Colon (tissue), 2 donors: Measurements from ENCODE around the gene CXCL12.

Experiments used
- FAIRE-seq: peaks from 2 replicates; lab custom pipeline; 2012; peaks lifted over from hg19 to GRCh38; lab: Jason Lieb, UNC
- donor health status: control.
- donor health status: control.

CXCL12 gene

GRCh38 chr10:44362866-44363711, 21.8 kb downstream of the CXCL12 start:
- FAIRE-seq = no peak

DNA sequence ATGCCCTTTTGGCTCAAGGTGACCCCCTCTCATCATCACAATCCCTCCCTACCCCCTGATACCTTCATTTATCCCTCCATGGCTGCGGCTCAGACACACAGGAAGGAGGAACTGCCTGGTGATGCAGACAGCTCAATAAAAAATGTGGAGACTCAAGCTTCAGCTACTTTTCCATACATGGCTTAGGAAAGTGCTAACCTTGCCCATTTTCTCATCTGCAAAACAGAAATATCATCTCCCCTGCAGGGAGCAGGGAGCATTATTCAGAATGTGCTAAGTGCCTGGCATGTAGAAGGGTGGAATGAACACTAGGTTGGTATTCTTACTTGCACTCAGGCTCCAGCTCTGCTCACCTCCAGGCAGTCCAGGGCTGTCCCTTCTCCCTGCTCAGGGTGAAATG, 23.8 kb downstream of the CXCL12 start:
- no peak for FAIRE-seq

- no peak for FAIRE-seq
Observed at GRCh38 chr10:44358080-44358771, 26.7 kb downstream of the CXCL12 start.

DNA sequence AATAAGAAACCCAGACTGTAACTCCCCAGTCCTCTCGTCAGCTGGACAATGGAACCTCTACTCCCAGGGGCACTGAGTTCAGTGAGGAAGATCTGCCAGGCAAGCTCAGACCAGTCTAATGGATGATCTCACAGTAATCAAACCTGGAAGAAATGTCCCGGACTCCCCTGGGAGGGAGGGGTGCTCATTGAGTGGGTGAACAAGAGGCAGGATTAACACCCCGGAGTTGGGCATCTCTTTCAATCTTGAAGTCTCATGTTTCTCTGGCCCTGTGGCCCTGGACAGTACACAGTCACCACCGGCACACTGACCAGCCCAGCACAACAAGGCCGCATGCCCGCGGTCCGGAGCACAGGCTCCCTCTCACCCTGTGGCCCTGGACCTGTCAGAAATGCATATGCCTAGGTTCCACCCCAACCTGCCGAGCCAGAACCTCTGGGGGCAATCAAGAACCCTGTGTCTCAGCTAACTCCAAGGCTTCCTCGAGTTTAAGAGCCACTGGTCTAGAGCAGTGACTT, 27.8 kb downstream of the CXCL12 start:
- FAIRE-seq = no peak

GRCh38 chr10:44356139-44357022, 28.5 kb downstream of the CXCL12 start:
- FAIRE-seq = no peak

DNA sequence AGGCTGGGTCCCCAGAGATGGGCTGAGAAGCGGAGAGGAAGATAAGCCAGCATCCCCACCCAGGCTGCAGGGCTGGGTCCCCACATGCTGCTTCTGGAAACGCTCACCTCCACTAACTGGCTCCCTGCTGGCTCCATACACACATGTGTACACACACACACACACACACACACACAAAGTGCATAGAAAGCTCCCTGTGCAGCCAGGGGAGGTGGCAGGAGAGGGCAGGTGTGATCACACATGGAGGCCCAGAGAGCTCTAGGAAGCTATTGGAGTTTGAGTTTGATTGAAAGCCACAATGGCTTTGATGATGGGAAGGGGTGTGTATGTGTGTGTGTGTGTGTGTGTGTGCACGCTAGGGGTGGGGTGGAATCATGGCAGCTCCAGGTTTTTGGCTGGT, 29.3 kb downstream of the CXCL12 start:
- no peak for FAIRE-seq

DNA sequence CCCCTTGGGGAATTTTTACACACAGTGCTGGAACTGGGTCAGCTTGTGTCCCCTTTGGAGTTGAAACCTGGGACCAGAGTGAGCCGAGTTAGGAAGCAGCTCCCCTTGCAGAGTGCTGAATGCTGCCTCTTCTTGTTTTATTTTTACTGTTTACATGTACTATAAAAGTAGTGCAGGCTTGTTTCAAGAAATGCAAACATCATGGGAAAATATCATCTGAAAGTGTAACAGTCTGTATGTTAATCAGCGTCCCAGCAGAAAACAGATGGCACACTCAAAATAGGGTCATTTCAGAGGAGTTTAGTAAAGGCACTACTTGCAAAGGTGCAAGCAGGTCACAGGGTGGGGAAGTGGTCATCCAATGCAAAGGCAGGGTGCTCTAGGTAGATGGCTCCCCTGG, 30.1 kb downstream of the CXCL12 start:
- no peak for FAIRE-seq

DNA sequence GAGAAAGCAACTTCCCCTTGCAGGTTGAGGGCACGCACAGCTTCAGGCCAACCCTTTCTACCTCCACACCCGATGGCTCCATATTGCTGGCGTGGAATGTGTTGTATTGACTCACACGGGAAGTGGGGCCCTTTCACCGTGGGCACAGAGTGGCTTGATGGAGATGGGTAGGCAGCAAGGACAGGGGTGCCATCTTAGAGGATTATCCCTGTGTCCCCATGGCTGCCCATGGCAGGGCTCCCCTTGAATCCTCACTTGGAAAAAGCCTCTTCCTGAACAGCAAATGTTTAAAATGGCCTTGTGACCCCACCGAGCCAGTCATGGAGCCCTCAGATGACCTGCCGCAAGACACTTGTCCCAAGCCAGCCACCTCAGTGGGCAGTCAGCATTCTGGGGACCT, 31.2 kb downstream of the CXCL12 start:
- FAIRE-seq = no peak

DNA sequence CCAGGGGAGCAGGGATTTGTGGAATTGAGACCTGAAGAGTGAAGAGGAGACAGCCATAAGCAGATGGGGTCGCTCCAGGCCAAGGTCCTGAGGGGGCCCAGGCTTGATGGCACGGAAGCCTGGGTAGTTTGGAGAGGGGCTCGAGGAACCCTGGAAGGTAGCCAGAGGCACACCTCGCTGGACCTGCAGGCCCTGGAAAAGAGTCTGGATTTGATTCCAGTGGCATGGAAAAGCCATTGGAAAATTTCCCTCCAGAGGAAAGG, 31.8 kb downstream of the CXCL12 start:
- no peak for FAIRE-seq

GRCh38 chr10:44352316-44353127, 32.4 kb downstream of the CXCL12 start:
- FAIRE-seq = no peak

DNA sequence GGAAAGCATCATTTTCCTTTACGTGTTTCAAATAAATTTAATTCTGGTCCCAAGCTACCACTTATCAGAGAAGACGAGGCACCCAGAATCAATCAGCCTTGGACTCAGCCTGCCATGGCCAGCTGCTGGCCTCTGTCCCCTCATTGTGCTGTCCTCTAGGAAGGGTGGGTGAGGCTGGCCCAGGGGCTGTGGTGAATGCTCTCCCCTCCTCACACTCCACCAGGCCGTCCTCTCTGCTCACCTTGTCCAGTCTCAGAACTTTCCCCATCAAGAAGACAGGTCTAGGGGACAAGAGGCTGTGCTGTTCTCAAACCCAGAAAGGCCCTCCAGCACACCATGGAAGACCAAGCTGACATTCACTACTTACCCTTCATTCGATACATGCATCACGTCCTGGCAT, 36.4 kb downstream of the CXCL12 start:
- no peak for FAIRE-seq

DNA sequence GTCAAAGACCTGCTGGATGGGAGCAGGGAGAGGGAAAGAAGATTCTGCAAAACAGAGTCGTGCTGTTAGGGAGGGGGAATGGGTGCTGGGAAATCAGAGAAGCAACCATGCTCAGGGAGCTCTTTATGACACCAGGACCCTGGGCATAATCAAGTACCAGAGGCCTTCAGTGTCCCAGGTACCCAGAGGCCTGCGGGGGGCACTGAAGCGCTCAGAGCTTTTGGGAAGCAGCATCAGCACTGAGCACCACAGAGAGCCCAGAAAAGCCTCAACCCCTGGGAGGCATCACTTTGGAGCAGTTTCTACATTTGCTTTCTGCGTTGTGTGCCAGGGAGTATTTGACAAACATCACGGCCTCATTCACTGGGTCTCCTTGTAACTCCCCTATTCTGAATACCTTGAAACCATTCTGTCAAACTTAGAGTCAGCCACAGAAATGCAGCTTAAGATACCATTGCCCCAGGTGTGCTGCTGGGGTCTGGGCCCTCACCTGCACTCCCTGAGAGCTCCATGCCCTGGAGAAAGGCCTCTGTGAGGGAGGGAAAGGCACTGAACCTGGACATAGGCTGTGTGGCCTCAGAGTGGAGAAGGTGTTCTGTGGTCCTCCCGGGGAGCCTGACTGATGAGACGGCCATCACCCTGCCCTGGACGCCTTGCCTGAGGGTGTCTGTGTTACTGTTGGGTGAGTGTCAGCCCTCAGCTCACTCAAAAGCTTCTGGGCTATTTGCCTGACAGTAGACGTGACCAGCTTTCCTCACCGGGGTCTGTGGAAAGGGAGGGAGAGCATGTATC, 37.1 kb downstream of the CXCL12 start:
- FAIRE-seq = no peak

GRCh38 chr10:44344727-44345126, 40.2 kb downstream of the CXCL12 start:
- no peak for FAIRE-seq

GRCh38 chr10:44343843-44344242, 41.1 kb downstream of the CXCL12 start:
- no peak for FAIRE-seq

DNA sequence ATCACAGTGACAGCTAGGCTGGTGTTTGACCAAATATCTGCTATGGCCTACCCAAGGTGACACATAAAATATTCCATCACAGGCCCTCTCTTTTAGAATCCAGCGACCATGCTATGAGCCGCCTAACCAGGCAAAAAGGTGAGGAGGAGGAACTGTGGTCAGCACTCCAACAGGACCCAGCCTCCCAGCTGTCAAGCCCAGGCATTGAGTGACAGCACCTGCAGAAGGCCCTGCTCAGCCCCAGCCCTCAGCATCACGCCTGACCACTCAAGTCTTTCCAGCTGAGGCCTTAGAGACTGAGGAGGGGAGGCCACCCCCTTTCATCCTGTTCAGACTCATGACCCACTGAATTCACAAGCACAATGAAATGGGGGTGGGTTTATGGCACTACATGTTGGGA, 43.0 kb downstream of the CXCL12 start:
- FAIRE-seq = no peak

DNA sequence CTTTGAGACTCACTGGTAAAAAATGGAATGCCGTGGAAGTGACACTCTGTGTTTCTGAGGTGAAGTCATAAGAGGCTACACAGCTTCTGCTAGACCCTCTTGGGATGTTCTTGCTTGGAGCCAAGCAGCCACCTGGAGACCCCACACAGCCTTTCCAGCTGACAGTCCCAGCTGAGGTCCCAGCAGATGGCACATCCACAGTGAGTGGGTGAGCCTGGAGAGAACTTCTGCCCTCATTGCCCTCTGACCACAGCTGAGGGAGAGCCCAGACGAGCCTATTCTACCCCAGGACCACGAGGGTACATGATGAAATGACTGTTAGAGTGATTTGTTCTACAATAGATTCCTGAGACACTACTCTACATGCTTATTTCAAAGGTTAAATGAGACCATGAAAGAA, 44.3 kb downstream of the CXCL12 start:
- FAIRE-seq = no peak

DNA sequence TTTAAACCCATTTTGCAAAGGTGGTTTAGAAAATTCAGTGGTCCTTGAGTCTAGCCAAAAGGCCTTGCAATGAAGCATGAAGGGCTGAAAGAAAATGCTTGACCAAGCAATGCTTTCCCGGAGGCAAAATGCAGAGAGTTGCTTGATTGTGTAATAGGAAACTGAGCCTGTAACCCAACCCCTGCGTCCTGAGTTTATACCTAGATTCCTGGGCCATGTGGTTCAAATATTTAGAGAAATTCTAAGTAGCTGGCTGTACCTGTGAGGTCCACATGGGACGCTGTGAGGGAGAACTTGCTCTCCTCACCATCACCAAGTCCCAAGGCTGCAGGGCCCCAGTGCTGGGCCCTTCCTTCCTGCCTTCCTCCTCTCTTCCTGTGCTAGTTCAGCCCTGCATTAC, 45.7 kb downstream of the CXCL12 start:
- no peak for FAIRE-seq

DNA sequence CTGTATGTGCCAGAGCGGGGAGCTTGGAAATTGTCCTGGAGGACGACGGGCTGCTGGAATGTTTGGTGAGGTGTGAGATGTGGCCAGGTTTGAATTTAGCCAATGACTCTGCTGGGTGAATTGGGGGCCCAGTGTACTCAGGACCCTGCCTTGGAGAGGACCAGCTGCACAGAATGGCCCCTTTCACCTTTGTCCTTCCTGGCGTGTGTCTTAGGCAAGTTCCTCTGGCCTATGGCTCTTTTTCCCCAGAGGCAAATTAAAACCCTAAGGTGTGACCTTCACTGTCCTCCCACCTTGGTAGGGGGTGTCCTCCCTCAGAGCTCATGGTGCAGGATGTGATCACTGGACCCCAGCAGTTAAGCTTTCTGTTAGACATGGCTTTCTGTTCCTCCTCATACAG, 47.8 kb downstream of the CXCL12 start:
- FAIRE-seq = no peak

GRCh38 chr10:44335330-44336021, 49.4 kb downstream of the CXCL12 start:
- no peak for FAIRE-seq

GRCh38 chr10:44334621-44335184, 50.2 kb downstream of the CXCL12 start:
- FAIRE-seq = no peak
